Liver (tissue), 9 donors: ENCODE results near the gene MSL1. TPM values are rescaled to one million over a fixed set of nuclear protein-coding genes. Genes with fewer than 3 reads are reported as not detected.

Experiments used
- DNase-seq: peaks from one replicate; pipeline ENCODE4 v3.0.0-alpha.2; 2017; ENCODE audit warnings: low spot score
- H3K27ac ChIP-seq, 2 donors: one replicate each; pipeline ENCODE4 v1.7.0; 2013; ENCODE audit warnings: inconsistent platforms in 2 of 2, low read length in 2 of 2, control low read depth in 1 of 2, low read depth in 1 of 2, mild to moderate bottlenecking in 1 of 2
- H3K27me3 ChIP-seq, 4 donors: one replicate each; pipeline versions ENCODE4 v1.6.1 to v1.7.0; 2013; ENCODE audit warnings: low read length in 3 of 4, inconsistent platforms in 1 of 4, mild to moderate bottlenecking in 1 of 4, moderate library complexity in 1 of 4; ENCODE audit not compliant: control insufficient read depth in 4 of 4, insufficient read depth in 4 of 4
- H3K36me3 ChIP-seq, 4 donors: one replicate each; pipeline versions ENCODE4 v1.6.1 to v1.7.0; 2013; ENCODE audit warnings: low read length in 3 of 4, mild to moderate bottlenecking in 3 of 4, low read depth in 1 of 4, moderate library complexity in 1 of 4; ENCODE audit not compliant: control insufficient read depth in 4 of 4, insufficient read depth in 3 of 4
- H3K4me1 ChIP-seq, 4 donors: one replicate each; pipeline versions ENCODE4 v1.6.1 to v1.7.0; 2013; ENCODE audit warnings: low read length in 3 of 4, mild to moderate bottlenecking in 3 of 4, moderate library complexity in 1 of 4; ENCODE audit not compliant: control insufficient read depth in 4 of 4, insufficient read depth in 4 of 4
- H3K4me3 ChIP-seq, 3 donors: one replicate each; pipeline versions ENCODE4 v1.6.1 to v1.7.0; 2013; ENCODE audit warnings: low read length in 3 of 3, control low read depth in 1 of 3, low read depth in 1 of 3, mild to moderate bottlenecking in 1 of 3
- H3K9ac ChIP-seq, 2 donors: one replicate each; pipeline ENCODE4 v1.7.0; 2013; ENCODE audit warnings: low read length in 2 of 2, mild to moderate bottlenecking in 2 of 2, moderate library complexity in 2 of 2, control low read depth in 1 of 2, low read depth in 1 of 2
- H3K9me3 ChIP-seq, 4 donors: one replicate each; pipeline versions ENCODE4 v1.6.1 to v1.7.0; 2013; ENCODE audit warnings: low read length in 3 of 4; ENCODE audit not compliant: control insufficient read depth in 4 of 4
- EGR1 ChIP-seq, 2 donors: IDR thresholded peaks; 2 replicates each; pipeline ENCODE4 v1.6.1; 2016 to 2018; ENCODE audit warnings: antibody characterized with exemption in 2 of 2, low read depth in 2 of 2
- FOXA1 ChIP-seq: IDR thresholded peaks from 2 replicates; pipeline ENCODE4 v1.6.1; 2016; ENCODE audit warnings: antibody characterized with exemption
- FOXA2 ChIP-seq: IDR thresholded peaks from 2 replicates; pipeline ENCODE4 v1.6.1; 2016; ENCODE audit warnings: antibody characterized with exemption
- GABPA ChIP-seq, 2 donors: IDR thresholded peaks in 1 of 2; conservative IDR thresholded peaks in 1 of 2; 2 replicates each; pipeline ENCODE4 v1.6.1; 2016; ENCODE audit warnings: antibody characterized with exemption in 2 of 2, mild to moderate bottlenecking in 1 of 2, moderate library complexity in 1 of 2
- HNF4A ChIP-seq, 2 donors: conservative IDR thresholded peaks; 2 replicates each; pipeline ENCODE4 v1.6.1; 2016; ENCODE audit warnings: antibody characterized with exemption in 2 of 2, mild to moderate bottlenecking in 2 of 2
- HNF4G ChIP-seq: IDR thresholded peaks from 2 replicates; pipeline ENCODE4 v1.6.1; 2016; ENCODE audit warnings: antibody characterized with exemption
- JUND ChIP-seq, 2 donors: IDR thresholded peaks; 2 replicates each; pipeline ENCODE4 v1.6.1; 2016; ENCODE audit warnings: antibody characterized with exemption in 2 of 2
- NR2F2 ChIP-seq: IDR thresholded peaks from 2 replicates; pipeline ENCODE4 v1.6.1; 2016; ENCODE audit warnings: antibody characterized with exemption
- RAD21 ChIP-seq, 2 donors: IDR thresholded peaks; 2 replicates each; pipeline ENCODE4 v1.6.1; 2016; ENCODE audit warnings: antibody characterized with exemption in 2 of 2, mild to moderate bottlenecking in 2 of 2
- RXRA ChIP-seq, 2 donors: IDR thresholded peaks; 2 replicates each; pipeline ENCODE4 v1.6.1; 2017 to 2018; ENCODE audit warnings: antibody characterized with exemption in 2 of 2, mild to moderate bottlenecking in 1 of 2
- SP1 ChIP-seq: IDR thresholded peaks from 2 replicates; pipeline ENCODE4 v1.6.1; 2018; ENCODE audit warnings: antibody characterized with exemption, mild to moderate bottlenecking
- TAF1 ChIP-seq: conservative IDR thresholded peaks from 2 replicates; pipeline ENCODE4 v1.6.1; 2016; ENCODE audit warnings: antibody characterized with exemption, mild to moderate bottlenecking
- YY1 ChIP-seq: IDR thresholded peaks from 2 replicates; pipeline ENCODE4 v1.6.1; 2016; ENCODE audit warnings: antibody characterized with exemption, mild to moderate bottlenecking
- whole genome bisulfite sequencing: extraction: QIAGEN DNeasy Blood & Tissue Kit; methylation state at CpG from one replicate; pipeline ENCODE4 v1.1.7; 2013; 5-methylcytosine and 5-hydroxymethylcytosine counted together
- polyA plus RNA-seq, 2 donors: library from polyadenylated mRNA; stranded (reverse) in 1 of 2; unstranded in 1 of 2; fragments of 200-250 nt in 1 of 2; fragments of >200 nt in 1 of 2; fragmentation: Nextera tagmentation in 1 of 2; extraction: Ambion mirVana in 1 of 2; gene quantifications; one replicate each; pipeline versions ENCODE4 v1.2.1 to v1.2.3, GENCODE V29; 2013 to 2015
- total RNA-seq, 2 donors: library from RNA; depleted of rRNA; stranded (reverse); fragments of >200 nt; gene quantifications; one replicate each; pipeline ENCODE4 v1.2.3, GENCODE V29; 2014
- TF ChIP-seq, protein P1 (sequence below): IDR thresholded peaks from 2 replicates; pipeline ENCODE4 v1.6.1; 2016; ENCODE audit warnings: antibody characterized with exemption
- TF ChIP-seq, protein P2 (sequence below): IDR thresholded peaks from 2 replicates; pipeline ENCODE4 v1.6.1; 2016; ENCODE audit warnings: antibody characterized with exemption
- TF ChIP-seq, protein P3 (sequence below): IDR thresholded peaks from 2 replicates; pipeline ENCODE4 v1.6.1; 2016; ENCODE audit warnings: antibody characterized with exemption, mild to moderate bottlenecking
- TF ChIP-seq, protein P4 (sequence below): IDR thresholded peaks from 2 replicates; pipeline ENCODE4 v1.6.1; 2016; ENCODE audit warnings: antibody characterized with exemption
- TF ChIP-seq, protein P5 (sequence below): fragments of 150-350 bp; IDR thresholded peaks from 2 replicates; pipeline ENCODE4 v1.5.1; 2017; ENCODE audit warnings: improper control_type of control experiment, low read depth, low read length; ENCODE audit not compliant: missing input control
- donor health status: healthy.
- donor health status: healthy.
- donor health status: healthy.
- donor health status: healthy.
- donor health status: healthy.

The MSL1 gene
- total and polyA plus RNA-seq, 4 donors, result 7.9 to 43.7 (median 23.6) TPM

DNA sequence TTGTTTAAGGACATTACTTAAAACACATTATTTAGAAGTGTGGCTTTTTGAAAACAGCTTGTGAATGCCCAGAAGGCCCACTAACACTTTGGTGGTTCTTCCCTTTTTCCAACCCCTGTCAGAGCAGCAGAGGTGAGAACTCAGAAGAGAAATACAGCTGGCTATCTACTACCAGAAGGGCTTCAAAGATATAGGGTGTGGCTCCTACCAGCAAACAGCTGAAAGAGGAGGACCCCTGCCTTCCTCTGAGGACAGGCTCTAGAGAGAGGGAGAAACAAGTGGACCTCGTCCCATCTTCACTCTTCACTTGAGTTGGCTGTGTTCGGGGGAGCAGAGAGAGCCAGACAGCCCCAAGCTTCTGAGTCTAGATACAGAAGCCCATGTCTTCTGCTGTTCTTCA is 48.6 kb downstream of the MSL1 start:
- Histone ChIP-seq H3K9ac (no peak overlapping the region), H3K27ac (no peak overlapping the region), H3K4me3 (no peak overlapping the region), H3K27me3 (no peaks in the 10 kb centered on the region), H3K4me1 (peaks cover 0 to 20% (median 13%) of the 10 kb centered on the region in 4 donors), H3K36me3 (peaks cover 8 to 45% (median 40%) of the 10 kb centered on the region in 4 donors), H3K9me3 (no peaks in the 10 kb centered on the region)
- TF ChIP-seq FOXA1 (no peak), RXRA (IDR thresholded peaks at IDR 0.05) (no peak), GABPA (IDR thresholded peaks at IDR 0.05 in 1 of 2, conservative IDR thresholded peaks at IDR 0.05 in 1 of 2) (no peak), NR2F2 (no peak), TAF1 (no peak), FOXA2 (no peak)
- TF ChIP-seq, protein P1, sequence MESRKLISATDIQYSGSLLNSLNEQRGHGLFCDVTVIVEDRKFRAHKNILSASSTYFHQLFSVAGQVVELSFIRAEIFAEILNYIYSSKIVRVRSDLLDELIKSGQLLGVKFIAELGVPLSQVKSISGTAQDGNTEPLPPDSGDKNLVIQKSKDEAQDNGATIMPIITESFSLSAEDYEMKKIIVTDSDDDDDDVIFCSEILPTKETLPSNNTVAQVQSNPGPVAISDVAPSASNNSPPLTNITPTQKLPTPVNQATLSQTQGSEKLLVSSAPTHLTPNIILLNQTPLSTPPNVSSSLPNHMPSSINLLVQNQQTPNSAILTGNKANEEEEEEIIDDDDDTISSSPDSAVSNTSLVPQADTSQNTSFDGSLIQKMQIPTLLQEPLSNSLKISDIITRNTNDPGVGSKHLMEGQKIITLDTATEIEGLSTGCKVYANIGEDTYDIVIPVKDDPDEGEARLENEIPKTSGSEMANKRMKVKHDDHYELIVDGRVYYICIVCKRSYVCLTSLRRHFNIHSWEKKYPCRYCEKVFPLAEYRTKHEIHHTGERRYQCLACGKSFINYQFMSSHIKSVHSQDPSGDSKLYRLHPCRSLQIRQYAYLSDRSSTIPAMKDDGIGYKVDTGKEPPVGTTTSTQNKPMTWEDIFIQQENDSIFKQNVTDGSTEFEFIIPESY, result no peak
- TF ChIP-seq, protein P2, sequence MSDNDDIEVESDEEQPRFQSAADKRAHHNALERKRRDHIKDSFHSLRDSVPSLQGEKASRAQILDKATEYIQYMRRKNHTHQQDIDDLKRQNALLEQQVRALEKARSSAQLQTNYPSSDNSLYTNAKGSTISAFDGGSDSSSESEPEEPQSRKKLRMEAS, result no peak
- TF ChIP-seq, protein P3, sequence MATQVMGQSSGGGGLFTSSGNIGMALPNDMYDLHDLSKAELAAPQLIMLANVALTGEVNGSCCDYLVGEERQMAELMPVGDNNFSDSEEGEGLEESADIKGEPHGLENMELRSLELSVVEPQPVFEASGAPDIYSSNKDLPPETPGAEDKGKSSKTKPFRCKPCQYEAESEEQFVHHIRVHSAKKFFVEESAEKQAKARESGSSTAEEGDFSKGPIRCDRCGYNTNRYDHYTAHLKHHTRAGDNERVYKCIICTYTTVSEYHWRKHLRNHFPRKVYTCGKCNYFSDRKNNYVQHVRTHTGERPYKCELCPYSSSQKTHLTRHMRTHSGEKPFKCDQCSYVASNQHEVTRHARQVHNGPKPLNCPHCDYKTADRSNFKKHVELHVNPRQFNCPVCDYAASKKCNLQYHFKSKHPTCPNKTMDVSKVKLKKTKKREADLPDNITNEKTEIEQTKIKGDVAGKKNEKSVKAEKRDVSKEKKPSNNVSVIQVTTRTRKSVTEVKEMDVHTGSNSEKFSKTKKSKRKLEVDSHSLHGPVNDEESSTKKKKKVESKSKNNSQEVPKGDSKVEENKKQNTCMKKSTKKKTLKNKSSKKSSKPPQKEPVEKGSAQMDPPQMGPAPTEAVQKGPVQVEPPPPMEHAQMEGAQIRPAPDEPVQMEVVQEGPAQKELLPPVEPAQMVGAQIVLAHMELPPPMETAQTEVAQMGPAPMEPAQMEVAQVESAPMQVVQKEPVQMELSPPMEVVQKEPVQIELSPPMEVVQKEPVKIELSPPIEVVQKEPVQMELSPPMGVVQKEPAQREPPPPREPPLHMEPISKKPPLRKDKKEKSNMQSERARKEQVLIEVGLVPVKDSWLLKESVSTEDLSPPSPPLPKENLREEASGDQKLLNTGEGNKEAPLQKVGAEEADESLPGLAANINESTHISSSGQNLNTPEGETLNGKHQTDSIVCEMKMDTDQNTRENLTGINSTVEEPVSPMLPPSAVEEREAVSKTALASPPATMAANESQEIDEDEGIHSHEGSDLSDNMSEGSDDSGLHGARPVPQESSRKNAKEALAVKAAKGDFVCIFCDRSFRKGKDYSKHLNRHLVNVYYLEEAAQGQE, result no peak
- 95% methylated on average over 2 of the region's 2 CpGs for WGBS
- no peak for DNase-seq

DNA sequence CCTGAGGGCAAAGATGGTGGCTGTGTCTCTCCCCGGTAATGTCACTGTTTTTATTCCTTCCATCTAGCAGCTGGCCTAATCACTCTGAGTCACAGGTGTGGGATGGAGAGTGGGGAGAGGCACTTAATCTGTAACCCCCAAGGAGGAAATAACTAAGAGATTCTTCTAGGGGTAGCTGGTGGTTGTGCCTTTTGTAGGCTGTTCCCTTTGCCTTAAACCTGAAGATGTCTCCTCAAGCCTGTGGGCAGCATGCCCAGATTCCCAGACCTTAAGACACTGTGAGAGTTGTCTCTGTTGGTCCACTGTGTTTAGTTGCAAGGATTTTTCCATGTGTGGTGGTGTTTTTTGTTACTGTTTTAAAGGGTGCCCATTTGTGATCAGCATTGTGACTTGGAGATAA is 50.0 kb downstream of the MSL1 start:
- no peaks in the 10 kb centered on the region for H3K27me3 ChIP-seq
- no peaks in the 10 kb centered on the region for H3K9me3 ChIP-seq
- no peak overlapping the region for H3K27ac ChIP-seq
- no peak overlapping the region for H3K9ac ChIP-seq
- WGBS, result 98% methylated on average over 1 of the region's 1 CpG
- peaks cover under 1 to 21% (median 15%) of the 10 kb centered on the region in 4 donors for H3K4me1 ChIP-seq
- H3K4me3 ChIP-seq, result no peak overlapping the region
- TF ChIP-seq EGR1 (IDR thresholded peaks at IDR 0.05; ENCODE audit: low read depth in 2 of 2), result no peak
- TF ChIP-seq, protein P4, sequence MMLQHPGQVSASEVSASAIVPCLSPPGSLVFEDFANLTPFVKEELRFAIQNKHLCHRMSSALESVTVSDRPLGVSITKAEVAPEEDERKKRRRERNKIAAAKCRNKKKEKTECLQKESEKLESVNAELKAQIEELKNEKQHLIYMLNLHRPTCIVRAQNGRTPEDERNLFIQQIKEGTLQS, result no peak
- no peak for TF ChIP-seq FOXA1
- TF ChIP-seq, protein P1, result no peak
- TF ChIP-seq YY1, result no peak
- TF ChIP-seq, protein P3, result no peak
- TF ChIP-seq, protein P5, sequence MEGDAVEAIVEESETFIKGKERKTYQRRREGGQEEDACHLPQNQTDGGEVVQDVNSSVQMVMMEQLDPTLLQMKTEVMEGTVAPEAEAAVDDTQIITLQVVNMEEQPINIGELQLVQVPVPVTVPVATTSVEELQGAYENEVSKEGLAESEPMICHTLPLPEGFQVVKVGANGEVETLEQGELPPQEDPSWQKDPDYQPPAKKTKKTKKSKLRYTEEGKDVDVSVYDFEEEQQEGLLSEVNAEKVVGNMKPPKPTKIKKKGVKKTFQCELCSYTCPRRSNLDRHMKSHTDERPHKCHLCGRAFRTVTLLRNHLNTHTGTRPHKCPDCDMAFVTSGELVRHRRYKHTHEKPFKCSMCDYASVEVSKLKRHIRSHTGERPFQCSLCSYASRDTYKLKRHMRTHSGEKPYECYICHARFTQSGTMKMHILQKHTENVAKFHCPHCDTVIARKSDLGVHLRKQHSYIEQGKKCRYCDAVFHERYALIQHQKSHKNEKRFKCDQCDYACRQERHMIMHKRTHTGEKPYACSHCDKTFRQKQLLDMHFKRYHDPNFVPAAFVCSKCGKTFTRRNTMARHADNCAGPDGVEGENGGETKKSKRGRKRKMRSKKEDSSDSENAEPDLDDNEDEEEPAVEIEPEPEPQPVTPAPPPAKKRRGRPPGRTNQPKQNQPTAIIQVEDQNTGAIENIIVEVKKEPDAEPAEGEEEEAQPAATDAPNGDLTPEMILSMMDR, result no peak
- TF ChIP-seq JUND (IDR thresholded peaks at IDR 0.05), result no peak
- TF ChIP-seq, protein P2, result no peak
- TF ChIP-seq HNF4G, result no peak
- TF ChIP-seq TAF1, result no peak
- no peak for TF ChIP-seq FOXA2
- no peak for TF ChIP-seq RXRA (IDR thresholded peaks at IDR 0.05)
- TF ChIP-seq SP1, result no peak
- TF ChIP-seq GABPA (IDR thresholded peaks at IDR 0.05 in 1 of 2, conservative IDR thresholded peaks at IDR 0.05 in 1 of 2), result no peak
- no peak for TF ChIP-seq NR2F2
- no peak for TF ChIP-seq RAD21 (IDR thresholded peaks at IDR 0.05)
- no peak for TF ChIP-seq HNF4A (conservative IDR thresholded peaks at IDR 0.05)
- DNase-seq, result no peak
- H3K36me3 ChIP-seq, result peaks cover 8 to 37% (median 31%) of the 10 kb centered on the region in 4 donors
